PC-3 (cell line): ENCODE measurements around the gene RINL.

Experiments
- CTCF ChIP-seq: fragments of 300-600 bp; sonication (generic); conservative IDR thresholded peaks from 2 replicates; pipeline ENCODE4 v1.5.1; 2017; ENCODE audit warnings: antibody characterized with exemption, low read depth, mild to moderate bottlenecking, low read length
- EZH2 ChIP-seq: fragments of 300-600 bp; sonication (generic); IDR thresholded peaks from one replicate; pipeline ENCODE4 v1.6.1; 2017; ENCODE audit warnings: antibody characterized with exemption, mild to moderate bottlenecking, low read length; ENCODE audit not compliant: unreplicated experiment
- EZH2phosphoT487 ChIP-seq: fragments of 300-600 bp; sonication (generic); IDR thresholded peaks from 2 replicates; pipeline ENCODE4 v1.6.1; 2018; ENCODE audit warnings: mild to moderate bottlenecking, antibody characterized with exemption, low read length, borderline replicate concordance

DNA sequence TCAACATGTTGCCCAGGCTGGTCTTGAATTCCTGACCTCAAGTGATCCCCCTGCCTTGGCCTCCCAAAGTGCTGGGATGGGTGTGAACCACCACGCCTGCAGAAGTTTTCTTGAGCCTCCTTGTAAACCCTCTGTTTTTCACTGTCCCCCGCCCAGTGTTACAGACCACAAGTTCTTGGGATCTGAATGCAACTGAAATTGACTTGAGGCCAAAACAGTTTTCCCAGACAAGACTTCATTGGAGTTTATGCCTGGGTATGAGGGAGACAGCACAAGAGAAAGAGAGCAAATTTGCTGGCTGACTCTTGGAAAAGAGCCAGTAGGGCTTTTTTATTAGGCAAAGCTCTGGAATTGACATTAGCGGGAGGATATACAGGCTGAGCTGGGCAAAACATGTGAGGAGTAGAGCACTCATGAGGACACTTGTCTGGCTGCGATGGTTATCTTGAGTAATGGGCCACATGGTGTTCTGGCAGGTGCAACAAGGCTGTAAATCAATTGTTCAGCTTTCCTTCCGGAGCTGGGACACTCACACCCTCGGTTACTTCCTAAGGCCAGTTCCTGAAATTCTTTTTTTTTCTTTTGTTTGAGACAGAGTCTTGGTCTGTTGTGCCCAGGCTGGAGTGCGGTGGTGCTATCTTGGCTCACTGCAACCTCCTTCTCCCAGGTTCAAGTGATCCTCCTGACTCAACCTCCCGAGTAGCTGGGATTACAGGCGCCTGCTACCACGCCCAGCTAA, 15.6 kb downstream of the RINL start:
- no peak for TF ChIP-seq CTCF
- no peak for TF ChIP-seq EZH2phosphoT487
- no peak for TF ChIP-seq EZH2
